Neural progenitor cell (in vitro differentiated cells): ENCODE results near the gene DNAJB14. TPM values are rescaled to one million over a fixed set of nuclear protein-coding genes. Genes with fewer than 3 reads are reported as not detected.

Source experiments
- DNase-seq: peaks from one replicate; pipeline ENCODE4 v3.0.0-alpha.2; 2016; ENCODE audit warnings: low spot score
- H2AFZ ChIP-seq: fragments of 200-600 bp; sonication (generic); replicated peaks from 2 replicates; pipeline ENCODE4 v1.6.1; 2016; ENCODE audit warnings: antibody characterized with exemption
- H3F3A ChIP-seq: fragments of 200-600 bp; sonication (generic); 2 replicates; pipeline ENCODE4 v1.6.1; 2016; ENCODE audit warnings: antibody characterized with exemption, low read depth
- H3K27ac ChIP-seq: fragments of 200-600 bp; sonication (generic); 2 replicates; pipeline ENCODE4 v1.5.1; 2016; ENCODE audit warnings: mild to moderate bottlenecking
- H3K27me3 ChIP-seq: fragments of 200-600 bp; sonication (generic); 2 replicates; pipeline ENCODE4 v1.6.1; 2016; ENCODE audit warnings: mild to moderate bottlenecking, moderate library complexity
- H3K36me3 ChIP-seq: fragments of 200-600 bp; sonication (generic); 2 replicates; pipeline ENCODE4 v1.5.1; 2016
- H3K4me1 ChIP-seq: fragments of 200-600 bp; sonication (generic); 2 replicates; pipeline ENCODE4 v1.6.1; 2016; ENCODE audit warnings: mixed run types
- H3K4me2 ChIP-seq: fragments of 200-600 bp; sonication (generic); 2 replicates; pipeline ENCODE4 v1.6.1; 2016
- H3K4me3 ChIP-seq: fragments of 200-600 bp; sonication (generic); 2 replicates; pipeline ENCODE4 v1.5.1; 2016
- H3K79me2 ChIP-seq: fragments of 200-600 bp; sonication (generic); 2 replicates; pipeline ENCODE4 v1.6.1; 2016; ENCODE audit warnings: low read depth
- H3K9ac ChIP-seq: fragments of 200-600 bp; sonication (generic); 2 replicates; pipeline ENCODE4 v1.6.1; 2016
- H3K9me3 ChIP-seq: fragments of 200-600 bp; sonication (generic); 2 replicates; pipeline ENCODE4 v1.5.1; 2016; ENCODE audit warnings: low read depth
- H4K20me1 ChIP-seq: fragments of 200-600 bp; sonication (generic); 2 replicates; pipeline ENCODE4 v1.6.1; 2016; ENCODE audit warnings: low read depth
- H3K27ac Mint-ChIP-seq: 3 replicates; pipeline ENCODE4 v1.8.0; 2021; ENCODE audit warnings: mixed read lengths
- H3K27me3 Mint-ChIP-seq: 2 replicates; pipeline ENCODE4 v1.8.0; 2022; ENCODE audit warnings: low read depth, mild to moderate bottlenecking, inconsistent platforms, moderate library complexity, mixed read lengths; ENCODE audit not compliant: insufficient read depth
- H3K36me3 Mint-ChIP-seq: 3 replicates; pipeline ENCODE4 v1.8.0; 2021; ENCODE audit warnings: mixed read lengths
- H3K4me1 Mint-ChIP-seq: 3 replicates; pipeline ENCODE4 v1.8.0; 2021; ENCODE audit warnings: mixed read lengths
- H3K4me3 Mint-ChIP-seq: 3 replicates; pipeline ENCODE4 v1.8.0; 2021; ENCODE audit warnings: mild to moderate bottlenecking, moderate library complexity, mixed read lengths
- H3K9me3 Mint-ChIP-seq: 3 replicates; pipeline ENCODE4 v1.8.0; 2020; ENCODE audit warnings: mixed read lengths
- EZH2 ChIP-seq: fragments of 200-600 bp; sonication (generic); IDR thresholded peaks from 2 replicates; pipeline ENCODE4 v1.6.1; 2017; ENCODE audit warnings: antibody characterized with exemption, mild to moderate bottlenecking, moderate library complexity
- EZH2phosphoT487 ChIP-seq: fragments of 200-600 bp; sonication (generic); IDR thresholded peaks from 2 replicates; pipeline ENCODE4 v1.6.1; 2017; ENCODE audit warnings: antibody characterized with exemption
- total RNA-seq: library from RNA; depleted of rRNA; stranded (reverse); fragments of >200 nt; gene quantifications from 2 replicates; pipeline ENCODE4 v1.2.3, GENCODE V29; 2015; ENCODE audit warnings: low replicate concordance
- TF ChIP-seq, protein P1 (sequence below): fragments of 200-600 bp; sonication (generic); IDR thresholded peaks from 2 replicates; pipeline ENCODE4 v1.5.1; 2017; ENCODE audit warnings: antibody characterized with exemption, mild to moderate bottlenecking

The DNAJB14 gene
- total RNA-seq, 1 donor from 2014 or later: 56.5 TPM

- Histone ChIP-seq H3K4me3 (no peak overlapping the region), H3K4me1 (no peaks in the 10 kb centered on the region), H3K36me3 (no peaks in the 10 kb centered on the region), H2AFZ (no peak overlapping the region), H3K9ac (no peak overlapping the region), H3K27me3 (no peaks in the 10 kb centered on the region), H3F3A (no peaks in the 10 kb centered on the region), H3K4me2 (no peak overlapping the region), H4K20me1 (no peaks in the 10 kb centered on the region), H3K27ac (no peak overlapping the region), H3K79me2 (no peaks in the 10 kb centered on the region), H3K9me3 (no peaks in the 10 kb centered on the region)
- Mint-ChIP-seq H3K27ac (no peak overlapping the region), H3K4me3 (no peak overlapping the region), H3K9me3 (no peaks in the 10 kb centered on the region), H3K36me3 (peaks cover 3% of the 10 kb centered on the region), H3K4me1 (no peaks in the 10 kb centered on the region), H3K27me3 (no peaks in the 10 kb centered on the region)
- no peak for TF ChIP-seq EZH2
- no peak for DNase-seq
Measured at GRCh38 chr4:99879458-99879857, 67.0 kb downstream of the DNAJB14 start.

DNA sequence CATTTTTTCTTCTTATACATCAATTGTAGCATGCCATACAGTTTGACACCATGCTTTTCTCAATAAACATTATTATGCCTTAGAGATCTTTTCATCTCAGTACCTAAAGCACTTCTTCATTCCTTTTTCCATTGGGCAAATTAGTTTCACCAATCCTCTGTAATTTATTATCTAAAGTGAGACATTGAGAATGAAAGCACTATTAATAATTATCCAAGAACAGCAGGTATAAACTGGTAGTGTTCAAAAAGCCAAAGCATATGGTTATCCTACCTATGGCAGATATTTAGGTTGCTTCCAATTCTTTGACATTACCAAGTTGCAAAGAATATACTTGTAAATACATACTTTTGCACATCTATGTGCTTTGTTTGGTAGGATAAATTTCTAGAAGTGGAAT is 67.8 kb downstream of the DNAJB14 start:
- Histone ChIP-seq H3K36me3 (no peaks in the 10 kb centered on the region), H3K79me2 (no peaks in the 10 kb centered on the region), H3F3A (no peaks in the 10 kb centered on the region), H3K4me2 (no peak overlapping the region), H3K9ac (no peak overlapping the region), H4K20me1 (no peaks in the 10 kb centered on the region), H3K4me1 (no peaks in the 10 kb centered on the region), H3K27me3 (no peaks in the 10 kb centered on the region), H2AFZ (no peak overlapping the region), H3K27ac (no peak overlapping the region), H3K9me3 (no peaks in the 10 kb centered on the region), H3K4me3 (no peak overlapping the region)
- no peak overlapping the region for H3K4me3 Mint-ChIP-seq
- no peaks in the 10 kb centered on the region for H3K27me3 Mint-ChIP-seq
- TF ChIP-seq EZH2phosphoT487 (no peak), EZH2 (no peak)
- TF ChIP-seq, protein P1, sequence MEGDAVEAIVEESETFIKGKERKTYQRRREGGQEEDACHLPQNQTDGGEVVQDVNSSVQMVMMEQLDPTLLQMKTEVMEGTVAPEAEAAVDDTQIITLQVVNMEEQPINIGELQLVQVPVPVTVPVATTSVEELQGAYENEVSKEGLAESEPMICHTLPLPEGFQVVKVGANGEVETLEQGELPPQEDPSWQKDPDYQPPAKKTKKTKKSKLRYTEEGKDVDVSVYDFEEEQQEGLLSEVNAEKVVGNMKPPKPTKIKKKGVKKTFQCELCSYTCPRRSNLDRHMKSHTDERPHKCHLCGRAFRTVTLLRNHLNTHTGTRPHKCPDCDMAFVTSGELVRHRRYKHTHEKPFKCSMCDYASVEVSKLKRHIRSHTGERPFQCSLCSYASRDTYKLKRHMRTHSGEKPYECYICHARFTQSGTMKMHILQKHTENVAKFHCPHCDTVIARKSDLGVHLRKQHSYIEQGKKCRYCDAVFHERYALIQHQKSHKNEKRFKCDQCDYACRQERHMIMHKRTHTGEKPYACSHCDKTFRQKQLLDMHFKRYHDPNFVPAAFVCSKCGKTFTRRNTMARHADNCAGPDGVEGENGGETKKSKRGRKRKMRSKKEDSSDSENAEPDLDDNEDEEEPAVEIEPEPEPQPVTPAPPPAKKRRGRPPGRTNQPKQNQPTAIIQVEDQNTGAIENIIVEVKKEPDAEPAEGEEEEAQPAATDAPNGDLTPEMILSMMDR: no peak
- no peaks in the 10 kb centered on the region for H3K4me1 Mint-ChIP-seq
- H3K27ac Mint-ChIP-seq: no peak overlapping the region
- no peak for DNase-seq
- no peaks in the 10 kb centered on the region for H3K9me3 Mint-ChIP-seq
- H3K36me3 Mint-ChIP-seq: peaks cover 3% of the 10 kb centered on the region

DNA sequence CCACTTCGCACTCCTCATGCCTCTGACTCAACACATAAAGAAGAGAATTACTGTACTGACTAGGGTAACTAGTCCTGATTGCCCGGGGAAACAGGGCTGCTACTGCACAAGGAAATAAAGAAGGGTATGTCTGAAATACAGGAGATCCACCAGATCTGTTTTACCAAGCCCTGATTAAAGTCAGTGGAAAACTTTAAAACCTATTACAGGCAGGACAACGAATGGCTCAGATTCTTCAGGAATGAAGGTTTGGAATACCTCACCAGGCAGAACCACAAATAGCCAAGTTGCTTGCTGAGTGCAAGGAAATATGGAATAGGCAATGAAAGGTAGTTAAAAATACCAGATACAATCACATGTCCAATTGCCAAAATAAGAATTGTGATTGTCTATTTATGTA is 69.5 kb downstream of the DNAJB14 start:
- peaks cover 3% of the 10 kb centered on the region for H3K36me3 Mint-ChIP-seq
- H3K9me3 Mint-ChIP-seq: no peaks in the 10 kb centered on the region

DNA sequence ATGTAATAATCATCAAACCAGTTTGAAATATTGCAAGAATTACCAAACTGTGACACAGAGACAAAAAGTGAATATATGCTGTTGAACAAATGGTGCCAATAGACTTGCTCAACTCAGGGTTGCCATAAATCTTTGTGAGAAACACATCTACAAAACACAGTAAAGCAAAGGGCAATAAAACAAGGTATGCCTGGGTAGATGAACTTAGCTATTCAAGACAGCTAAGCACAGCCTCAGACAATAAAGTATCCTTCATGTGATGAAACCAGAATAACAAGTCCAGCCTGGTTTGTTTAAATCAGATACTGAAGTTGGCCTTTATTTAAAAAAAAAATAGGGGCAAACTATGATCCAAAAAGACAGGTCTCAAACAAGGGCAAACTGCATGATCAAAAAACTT is 71.3 kb downstream of the DNAJB14 start:
- H3K27ac Mint-ChIP-seq: no peak overlapping the region
- Histone ChIP-seq H3K27me3 (no peaks in the 10 kb centered on the region), H3K9ac (no peak overlapping the region), H3K36me3 (no peaks in the 10 kb centered on the region), H4K20me1 (no peaks in the 10 kb centered on the region), H3K4me1 (no peaks in the 10 kb centered on the region), H3F3A (no peaks in the 10 kb centered on the region), H3K4me3 (no peak overlapping the region), H3K4me2 (no peak overlapping the region), H3K9me3 (no peaks in the 10 kb centered on the region), H3K79me2 (no peaks in the 10 kb centered on the region), H3K27ac (no peak overlapping the region), H2AFZ (no peak overlapping the region)
- no peaks in the 10 kb centered on the region for H3K27me3 Mint-ChIP-seq
- no peaks in the 10 kb centered on the region for H3K4me1 Mint-ChIP-seq
- TF ChIP-seq EZH2 (no peak), EZH2phosphoT487 (no peak)
- TF ChIP-seq, protein P1: no peak
- no peak overlapping the region for H3K4me3 Mint-ChIP-seq
- DNase-seq: no peak
- H3K9me3 Mint-ChIP-seq: no peaks in the 10 kb centered on the region
- H3K36me3 Mint-ChIP-seq: no peaks in the 10 kb centered on the region

More for the DNA sequence above, 69.5 kb downstream of the DNAJB14 start:
- H3K9ac ChIP-seq: no peak overlapping the region
- no peak overlapping the region for H3K4me2 ChIP-seq
- no peaks in the 10 kb centered on the region for H3K4me1 Mint-ChIP-seq
- no peaks in the 10 kb centered on the region for H3K9me3 ChIP-seq
- H2AFZ ChIP-seq: no peak overlapping the region
- TF ChIP-seq EZH2phosphoT487 (no peak), EZH2 (no peak)
- TF ChIP-seq, protein P1: no peak
- no peak overlapping the region for H3K27ac Mint-ChIP-seq
- H3K79me2 ChIP-seq: no peaks in the 10 kb centered on the region
- no peak overlapping the region for H3K4me3 Mint-ChIP-seq
- no peak overlapping the region for H3K27ac ChIP-seq
- no peaks in the 10 kb centered on the region for H3K27me3 ChIP-seq
- H3K4me3 ChIP-seq: no peak overlapping the region
- H4K20me1 ChIP-seq: no peaks in the 10 kb centered on the region
- no peak for DNase-seq
- no peaks in the 10 kb centered on the region for H3K36me3 ChIP-seq
- no peaks in the 10 kb centered on the region for H3K4me1 ChIP-seq
- H3F3A ChIP-seq: no peaks in the 10 kb centered on the region
- H3K27me3 Mint-ChIP-seq: no peaks in the 10 kb centered on the region
